NCI-H1105 treated with DMSO at 0.1 percent for 48 hours (cell line): ENCODE results near the gene BTD.
A peak's percentile ranks its signal among the peaks of the same experiment; 100 is the strongest.

Experiments used
- DNase-seq: peaks from one replicate; lab custom pipeline; 2025; lab: John Stamatoyannopoulos, UW

BTD gene

GRCh38 chr3:15637131-15637951, 35.8 kb downstream of the BTD start:
- DNase-seq = peak; percentile 29

- DNase-seq = no peak
These were observed 36.8 kb downstream of the BTD start for GRCh38 chr3:15638193-15638890.

- no peak for DNase-seq
These were observed 37.3 kb downstream of the BTD start for GRCh38 chr3:15638891-15639262.

GRCh38 chr3:15645246-15645645, 43.7 kb downstream of the BTD start:
- no peak for DNase-seq

- DNase-seq = no peak
These were observed 44.4 kb downstream of the BTD start for GRCh38 chr3:15645740-15646501.

- DNase-seq = no peak
These were observed 45.4 kb downstream of the BTD start for GRCh38 chr3:15646851-15647511.

- DNase-seq = no peak
These were observed 46.1 kb downstream of the BTD start for GRCh38 chr3:15647611-15648167.

GRCh38 chr3:15649341-15649740, 47.8 kb downstream of the BTD start:
- no peak for DNase-seq

GRCh38 chr3:15649858-15650257, 48.3 kb downstream of the BTD start:
- no peak for DNase-seq

- DNase-seq = no peak
These were observed 49.9 kb downstream of the BTD start for GRCh38 chr3:15651396-15651795.

GRCh38 chr3:15653321-15653720, 51.8 kb downstream of the BTD start:
- no peak for DNase-seq

- DNase-seq = no peak
These were observed 52.6 kb downstream of the BTD start for GRCh38 chr3:15654127-15654526.

GRCh38 chr3:15654891-15655290, 53.3 kb downstream of the BTD start:
- no peak for DNase-seq

- no peak for DNase-seq
These were observed 54.8 kb downstream of the BTD start for GRCh38 chr3:15656342-15656741.

GRCh38 chr3:15657016-15657415, 55.5 kb downstream of the BTD start:
- no peak for DNase-seq

GRCh38 chr3:15659254-15659975, 57.9 kb downstream of the BTD start:
- peak; percentile 8 for DNase-seq

GRCh38 chr3:15660055-15660935, 58.8 kb downstream of the BTD start:
- no peak for DNase-seq

GRCh38 chr3:15664144-15664543, 62.6 kb downstream of the BTD start:
- no peak for DNase-seq

- no peak for DNase-seq
These were observed 64.1 kb downstream of the BTD start for GRCh38 chr3:15665510-15666150.

GRCh38 chr3:15666277-15666676, 64.7 kb downstream of the BTD start:
- no peak for DNase-seq
